ENCODE results near the gene FALEC.
"Not testable (repeated sequence)": the region's sequence is repeated elsewhere in the genome, so short reads cannot be mapped to it uniquely, and the experiment has no call there.

Gene FALEC

GRCh38 chr1:150560576-150561253 is 45.2 kb downstream of the FALEC start:
- peak; percentile 76 for DNase-seq

DNA sequence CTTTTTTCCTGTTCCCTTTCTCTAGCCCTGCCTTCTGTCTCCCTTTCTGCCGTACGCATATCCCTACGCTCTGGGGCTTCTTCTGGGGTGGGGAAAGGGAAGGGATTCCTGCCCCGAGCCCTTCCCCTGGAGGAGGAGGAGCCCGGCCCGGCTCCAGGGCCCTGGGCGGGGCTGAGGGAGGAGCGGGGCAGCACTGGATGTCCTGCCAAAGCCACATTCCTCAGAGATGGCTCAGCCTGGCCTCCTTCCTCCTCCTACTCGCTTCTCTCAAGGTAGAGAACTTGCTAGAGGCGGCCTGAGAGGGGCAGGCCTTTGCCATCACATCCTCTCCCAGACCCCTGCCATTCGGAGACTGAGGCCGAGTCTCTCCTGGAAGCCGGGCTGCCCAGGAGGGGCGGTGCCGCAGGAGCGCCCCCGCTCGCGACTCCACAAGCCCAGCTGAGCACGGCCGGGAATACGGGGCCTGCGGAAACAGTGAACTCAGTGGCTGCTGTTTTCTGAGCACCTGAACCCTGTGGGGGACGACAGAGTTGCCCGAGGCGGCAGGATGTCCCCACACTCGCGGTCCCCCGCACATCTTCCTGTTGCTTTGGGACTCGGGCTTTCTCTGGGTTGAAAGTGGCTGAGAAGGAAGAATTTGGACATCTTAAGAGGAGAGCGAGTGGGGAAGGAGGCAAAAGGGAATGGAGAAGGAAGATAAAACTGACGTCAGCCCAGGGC is 45.9 kb downstream of the FALEC start:
- peak; percentile 59 for DNase-seq

GRCh38 chr1:150561974-150562445 is 46.5 kb downstream of the FALEC start:
- peak; percentile 80 for DNase-seq

GRCh38 chr1:150562446-150563339 is 47.1 kb downstream of the FALEC start:
- peak; percentile 45 for DNase-seq

- DNase-seq, result no peak
Measured at GRCh38 chr1:150563340-150564038, 47.9 kb downstream of the FALEC start.

- no peak for DNase-seq
Measured at GRCh38 chr1:150564051-150564991, 48.8 kb downstream of the FALEC start.

- DNase-seq, result not testable (repeated sequence)
Measured at GRCh38 chr1:150565240-150565991, 49.9 kb downstream of the FALEC start.

DNA sequence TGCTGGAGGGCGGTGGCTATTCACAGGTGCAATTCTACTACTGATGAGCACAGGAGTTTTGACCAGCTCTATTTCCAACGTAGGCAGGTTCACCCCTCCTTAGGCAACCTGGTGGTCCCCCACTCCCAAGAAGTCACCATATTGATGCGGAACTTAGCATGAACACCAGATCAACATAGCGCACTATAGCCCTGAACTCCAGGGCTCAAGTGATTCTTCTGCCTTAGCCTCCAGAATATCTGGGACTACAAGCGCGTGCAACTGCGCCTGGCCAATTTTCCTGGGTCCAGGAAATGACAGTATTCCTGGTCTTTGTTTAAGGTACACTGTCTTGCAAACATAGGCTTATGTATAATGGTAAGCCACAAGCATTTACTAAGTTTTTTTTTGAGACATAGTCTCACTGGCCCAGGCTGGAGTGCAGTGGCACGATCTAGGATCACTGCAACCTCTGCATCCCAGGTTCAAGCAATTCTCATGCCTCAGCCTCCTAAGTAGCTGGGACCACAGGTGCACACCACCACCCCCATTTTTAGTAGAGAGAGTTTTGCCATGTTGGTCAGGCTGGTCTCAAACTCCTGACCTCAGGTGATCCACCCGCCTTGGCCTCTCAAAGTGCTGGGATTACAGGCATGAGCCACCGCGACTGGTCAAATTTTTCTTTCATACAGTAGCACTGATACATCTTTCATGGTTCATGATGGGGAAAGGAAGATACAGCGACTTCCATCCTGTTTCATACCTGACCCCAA is 51.2 kb downstream of the FALEC start:
- DNase-seq, result no peak

DNA sequence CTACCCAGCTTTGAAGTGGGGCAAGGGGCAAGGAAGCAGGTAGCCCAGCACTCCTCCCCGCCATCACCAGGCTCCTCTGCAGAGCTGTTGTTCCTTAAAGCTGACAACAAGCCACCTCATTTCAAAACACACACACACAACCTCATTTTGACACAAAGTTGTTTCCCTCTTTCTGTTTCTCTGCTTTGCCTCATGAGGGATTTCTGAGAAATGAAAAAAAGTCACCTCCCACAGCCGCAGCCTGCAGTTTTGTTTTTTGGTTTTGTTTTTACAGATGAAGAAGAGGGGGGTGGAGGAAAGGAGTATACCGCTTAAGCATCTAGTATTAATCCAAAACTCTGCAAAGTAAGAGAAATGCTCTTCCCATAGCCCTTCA is 51.8 kb downstream of the FALEC start:
- peak; percentile 51 for DNase-seq

DNA sequence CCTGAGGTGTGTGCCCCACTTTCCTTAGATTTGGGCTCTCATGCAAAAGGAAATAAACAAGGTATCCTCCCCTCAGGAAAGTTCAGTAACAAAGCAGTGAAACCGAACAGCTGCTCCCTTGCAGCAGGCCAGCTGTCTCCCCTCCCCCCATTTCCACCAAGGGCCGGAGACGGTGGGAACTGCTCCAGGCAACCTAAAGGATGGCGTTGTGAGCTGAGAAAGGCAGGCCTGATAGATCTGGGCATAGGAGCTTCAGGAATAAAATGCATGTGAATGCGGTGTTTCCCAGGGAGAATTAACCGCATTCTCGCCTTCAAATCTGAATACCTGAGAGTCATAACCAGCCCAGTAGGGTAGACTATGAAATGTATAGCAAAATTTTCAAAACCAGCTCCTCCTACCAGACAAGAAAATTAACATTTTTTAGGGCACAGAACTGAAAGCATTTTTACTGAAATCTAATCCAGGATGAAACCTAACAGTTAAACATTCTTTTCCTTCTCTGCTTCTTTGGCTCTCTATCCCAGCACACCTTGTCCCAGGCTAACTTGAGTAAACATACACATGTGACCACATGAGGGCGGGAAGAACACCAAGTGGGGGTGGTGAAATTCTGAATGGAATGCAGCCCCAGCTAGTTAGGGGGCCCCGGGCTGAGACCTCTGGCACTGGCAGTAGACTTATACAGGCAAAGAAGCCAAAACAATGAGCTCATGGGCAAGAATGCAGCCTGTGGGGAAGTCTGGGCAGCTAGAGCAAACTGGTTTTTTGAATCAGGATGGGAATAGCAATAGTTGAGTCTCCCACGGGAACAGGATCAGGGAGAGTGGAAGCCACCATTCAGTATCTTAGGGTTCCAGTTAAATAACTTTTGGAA is 52.4 kb downstream of the FALEC start:
- no peak for DNase-seq

- DNase-seq, result no peak
Measured at GRCh38 chr1:150568594-150568966, 53.0 kb downstream of the FALEC start.

GRCh38 chr1:150572918-150573647 is 57.5 kb downstream of the FALEC start:
- no peak for DNase-seq

GRCh38 chr1:150573648-150574071 is 58.1 kb downstream of the FALEC start:
- DNase-seq, result not testable (repeated sequence)

DNA sequence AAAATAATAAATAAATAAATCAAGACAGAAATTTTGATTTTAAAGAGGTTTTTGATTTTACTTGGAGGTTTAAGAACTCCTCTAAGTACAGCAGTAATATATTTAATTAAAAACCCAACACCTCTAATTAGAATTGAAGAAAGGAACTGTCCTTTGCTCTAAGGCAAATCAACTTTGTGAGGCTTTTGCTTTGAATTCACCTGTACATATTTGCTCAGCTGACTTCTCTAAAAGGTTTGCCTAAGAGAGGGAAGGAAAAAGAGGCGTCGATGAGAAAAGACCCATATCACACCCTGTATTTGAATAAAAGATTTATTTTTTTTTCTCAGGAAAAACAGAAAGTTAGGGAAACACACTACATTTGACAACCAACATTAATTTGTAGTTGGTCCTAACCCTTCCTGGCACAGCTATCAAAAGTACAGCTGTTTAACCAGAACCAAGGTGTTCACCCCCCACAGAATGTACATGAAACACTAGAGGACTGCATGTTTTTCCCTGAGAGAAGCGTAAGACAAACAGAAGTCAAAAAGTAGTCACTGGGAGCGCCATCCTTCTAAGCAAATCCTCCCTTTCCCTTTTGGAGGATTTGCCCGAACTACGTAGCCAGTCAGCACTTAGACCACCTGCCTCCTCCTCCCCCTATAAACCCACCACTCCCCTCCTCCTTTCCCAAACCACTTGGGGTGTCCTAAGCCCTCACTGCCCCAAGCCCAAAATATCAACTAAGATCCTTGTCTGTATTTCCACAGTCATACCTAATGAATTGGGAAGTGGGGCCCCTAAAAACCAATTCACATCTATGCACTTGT is 58.9 kb downstream of the FALEC start:
- no peak for DNase-seq

DNA sequence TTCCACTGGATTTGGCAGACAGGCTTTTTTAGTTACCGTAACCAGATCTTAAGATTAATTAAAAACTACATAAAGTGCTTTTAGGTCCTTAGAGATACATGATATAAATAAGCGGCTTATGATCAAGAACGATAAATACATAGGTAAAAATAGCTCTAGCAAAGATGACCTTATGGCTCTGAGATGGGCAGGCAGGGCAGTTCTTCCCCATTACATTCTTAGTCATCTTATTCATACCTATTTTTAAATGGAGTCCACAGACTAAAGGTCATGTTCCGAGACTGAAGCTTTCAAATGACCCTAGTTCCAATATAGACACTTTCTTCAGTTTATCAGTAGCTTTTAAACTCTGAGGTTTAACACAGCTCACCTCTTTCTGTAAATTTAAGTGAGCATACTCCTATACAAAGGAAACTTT is 59.5 kb downstream of the FALEC start:
- no peak for DNase-seq

DNA sequence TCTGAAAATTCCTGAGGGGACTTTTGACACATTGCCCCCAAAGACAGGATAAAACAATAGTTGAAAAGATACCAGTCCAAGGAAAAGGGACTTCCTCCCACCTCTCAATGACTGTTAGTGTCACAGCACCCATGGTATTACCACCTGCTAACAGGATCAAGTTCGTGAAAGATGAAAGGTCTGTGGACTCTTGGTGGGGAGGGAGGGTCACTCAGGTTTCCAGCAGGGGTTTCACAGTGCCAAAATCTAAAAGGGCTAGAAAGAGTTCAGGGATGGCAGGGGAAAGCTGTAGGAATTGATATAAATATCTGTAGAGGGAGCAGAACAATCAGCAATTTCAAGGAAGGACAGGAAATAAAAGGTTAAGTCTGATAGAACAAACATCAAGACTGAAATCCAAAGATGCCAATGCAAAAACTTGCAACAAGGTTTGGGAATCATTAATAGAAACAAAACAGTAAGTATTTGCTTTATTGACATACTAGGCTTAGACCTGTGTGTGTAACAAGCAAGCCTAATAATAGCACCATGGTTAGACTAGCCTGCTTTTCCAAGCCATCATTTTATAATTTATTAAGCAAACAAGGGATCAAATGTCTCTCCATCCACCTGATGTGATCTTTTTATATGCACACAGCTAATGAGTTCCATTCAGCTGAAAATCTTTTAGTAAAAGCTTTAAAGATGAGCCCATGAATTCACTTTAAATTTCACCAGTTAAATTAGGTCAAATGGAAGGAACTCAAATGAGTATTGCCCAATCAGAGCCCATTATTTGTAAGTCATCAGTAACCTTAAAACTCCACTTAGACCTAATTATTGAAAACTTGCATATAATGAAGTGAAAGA is 60.2 kb downstream of the FALEC start:
- no peak for DNase-seq

DNA sequence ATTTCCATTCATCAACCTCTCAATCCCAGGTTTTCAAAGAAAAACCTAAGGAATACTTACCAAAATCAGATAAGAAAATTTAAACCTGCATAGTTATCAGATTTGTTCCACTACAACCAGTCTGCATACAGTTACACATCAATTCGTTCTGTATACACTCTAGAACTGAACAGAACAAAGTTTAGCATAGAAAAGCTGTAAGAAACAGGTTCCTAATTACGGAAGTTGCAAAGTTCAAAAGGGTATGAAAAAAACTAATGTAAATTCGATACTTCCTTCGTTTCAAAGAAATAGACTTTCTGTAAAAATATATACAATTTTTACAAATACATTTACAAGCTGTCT is 60.8 kb downstream of the FALEC start:
- no peak for DNase-seq

Data from activated effector memory CD4-positive, alpha-beta T cell treated with Interleukin-2 at 50 U/mL for 16 hours (primary cell).